Activated T-cell treated with anti-CD3 and anti-CD28 coated beads for 4 hours (primary cell): ENCODE data around the gene CLMN.
"Not testable (repeated sequence)": the region's sequence is repeated elsewhere in the genome, so short reads cannot be mapped to it uniquely, and the experiment has no call there.

ENCODE experiments used
- DNase-seq: peaks from one replicate; pipeline ENCODE4 v3.0.0-alpha.2; 2020

The CLMN gene

GRCh38 chr14:95286645-95287044 lies 33.1 kb downstream of the CLMN start:
- DNase-seq = no peak

- DNase-seq = no peak
Observed at GRCh38 chr14:95285566-95285965, 34.1 kb downstream of the CLMN start.

GRCh38 chr14:95283802-95284201 lies 35.9 kb downstream of the CLMN start:
- DNase-seq = not testable (repeated sequence)

- DNase-seq = not testable (repeated sequence)
Observed at GRCh38 chr14:95282986-95283380, 36.7 kb downstream of the CLMN start.

- DNase-seq = no peak
Observed at GRCh38 chr14:95282354-95282985, 37.2 kb downstream of the CLMN start.

GRCh38 chr14:95281560-95282176 lies 38.0 kb downstream of the CLMN start:
- DNase-seq = no peak

GRCh38 chr14:95275494-95275893 lies 44.2 kb downstream of the CLMN start:
- no peak for DNase-seq

GRCh38 chr14:95274874-95275273 lies 44.8 kb downstream of the CLMN start:
- no peak for DNase-seq

GRCh38 chr14:95274279-95274678 lies 45.4 kb downstream of the CLMN start:
- no peak for DNase-seq

GRCh38 chr14:95273001-95273978 lies 46.4 kb downstream of the CLMN start:
- DNase-seq = no peak

- no peak for DNase-seq
Observed at GRCh38 chr14:95272057-95272456, 47.7 kb downstream of the CLMN start.

- DNase-seq = no peak
Observed at GRCh38 chr14:95270203-95270602, 49.5 kb downstream of the CLMN start.

- DNase-seq = no peak
Observed at GRCh38 chr14:95269493-95269892, 50.2 kb downstream of the CLMN start.

GRCh38 chr14:95268350-95268749 lies 51.4 kb downstream of the CLMN start:
- DNase-seq = no peak

GRCh38 chr14:95267306-95267705 lies 52.4 kb downstream of the CLMN start:
- DNase-seq = no peak

- peak; percentile 7 for DNase-seq
Observed at GRCh38 chr14:95265106-95266094, 54.3 kb downstream of the CLMN start.

- no peak for DNase-seq
Observed at GRCh38 chr14:95264271-95264973, 55.3 kb downstream of the CLMN start.

- DNase-seq = no peak
Observed at GRCh38 chr14:95263527-95264231, 56.0 kb downstream of the CLMN start.

- no peak for DNase-seq
Observed at GRCh38 chr14:95262511-95262891, 57.2 kb downstream of the CLMN start.

GRCh38 chr14:95261616-95262510 lies 57.8 kb downstream of the CLMN start:
- DNase-seq = no peak
